Testis (tissue), 2 donors: ENCODE results near the gene ZMYND19.

Experiments
- CTCF ChIP-seq, 3 experiments: fragments of 450-650 bp in 2 of 3; fragments of 200-600 bp in 1 of 3; sonication (generic) in 1 of 3; IDR thresholded peaks; one replicate each; pipeline ENCODE4 v1.5.1; 2016 to 2019; ENCODE audit warnings: antibody characterized with exemption in 3 of 3, mild to moderate bottlenecking in 2 of 3, moderate library complexity in 1 of 3
- POLR2A ChIP-seq: fragments of 450-650 bp; IDR thresholded peaks from one replicate; pipeline ENCODE4 v1.6.1; 2017; ENCODE audit warnings: antibody characterized with exemption, mild to moderate bottlenecking, moderate library complexity

- no peak for TF ChIP-seq CTCF (IDR thresholded peaks at IDR 0.05)
- TF ChIP-seq POLR2A = no peak
These were observed 9.4 kb downstream of the ZMYND19 start for GRCh38 chr9:137580954-137581322.
